Duodenal mucosa (tissue), 2 donors: ENCODE results near the gene FOXO1.

Experiments used
- H3K27ac ChIP-seq: one replicate; pipeline ENCODE4 v1.7.0; 2013; ENCODE audit warnings: low read depth, low read length
- H3K27me3 ChIP-seq, 2 donors: one replicate each; pipeline ENCODE4 v1.7.0; 2013; ENCODE audit warnings: low read length in 2 of 2, control low read depth in 1 of 2; ENCODE audit not compliant: insufficient read depth in 2 of 2, control insufficient read depth in 1 of 2
- H3K36me3 ChIP-seq, 2 donors: one replicate each; pipeline ENCODE4 v1.7.0; 2013; ENCODE audit warnings: low read length in 2 of 2, control low read depth in 1 of 2; ENCODE audit not compliant: insufficient read depth in 2 of 2, control insufficient read depth in 1 of 2
- H3K4me1 ChIP-seq, 2 donors: one replicate each; pipeline ENCODE4 v1.7.0; 2013; ENCODE audit warnings: low read length in 2 of 2, control low read depth in 1 of 2; ENCODE audit not compliant: insufficient read depth in 2 of 2, control insufficient read depth in 1 of 2
- H3K4me3 ChIP-seq, 2 donors: one replicate each; pipeline ENCODE4 v1.7.0; 2013; ENCODE audit warnings: low read length in 2 of 2, low read depth in 1 of 2
- H3K9ac ChIP-seq, 2 donors: one replicate each; pipeline ENCODE4 v1.7.0; 2013; ENCODE audit warnings: low read length in 2 of 2, low read depth in 1 of 2
- H3K9me3 ChIP-seq, 2 donors: one replicate each; pipeline ENCODE4 v1.7.0; 2013; ENCODE audit warnings: low read length in 2 of 2, control low read depth in 1 of 2; ENCODE audit not compliant: control insufficient read depth in 1 of 2

FOXO1 gene

DNA sequence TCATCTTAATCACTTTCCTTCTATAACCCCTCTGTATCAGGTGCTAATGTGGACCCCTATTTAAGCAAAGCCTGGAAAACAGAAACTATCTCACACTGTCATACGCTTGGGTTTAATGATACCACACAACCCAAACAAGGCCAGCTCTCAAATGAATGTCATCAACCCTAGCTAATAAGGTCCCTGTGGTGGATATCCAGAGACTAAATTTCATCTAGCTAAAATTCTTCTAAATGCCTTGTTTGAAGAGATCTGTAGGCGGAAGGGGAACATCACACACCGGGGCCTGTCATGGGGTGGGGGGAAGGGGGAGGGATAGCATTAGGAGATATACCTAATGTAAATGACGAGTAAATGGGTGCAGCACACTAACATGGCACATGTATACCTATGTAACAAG, 95.5 kb downstream of the FOXO1 start:
- peaks cover 13 to 17% of the 10 kb centered on the region in 2 donors for H3K4me1 ChIP-seq

DNA sequence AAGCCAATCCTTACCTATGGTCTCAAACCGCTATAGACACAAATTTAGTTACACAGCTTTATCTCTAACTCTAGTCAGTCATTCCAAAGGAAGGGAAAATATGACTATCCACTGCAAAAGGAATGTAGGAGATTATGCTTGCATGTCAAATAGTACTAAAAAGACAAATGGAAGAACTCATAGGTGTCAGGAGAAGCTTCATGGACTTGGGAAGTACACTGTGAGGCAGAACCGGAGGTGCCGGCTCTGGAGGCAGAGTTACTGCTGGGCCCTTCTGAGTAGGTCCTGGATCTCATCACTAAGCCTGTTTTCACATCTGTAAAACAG, 97.5 kb downstream of the FOXO1 start:
- H3K36me3 ChIP-seq = no peaks in the 10 kb centered on the region
- no peaks in the 10 kb centered on the region for H3K9me3 ChIP-seq
- H3K9ac ChIP-seq = no peak overlapping the region
- no peaks in the 10 kb centered on the region for H3K27me3 ChIP-seq
- H3K27ac ChIP-seq = no peak overlapping the region
- H3K4me1 ChIP-seq = peaks cover 13 to 24% of the 10 kb centered on the region in 2 donors
- H3K4me3 ChIP-seq = peak overlapping the region in 1 of 2 donors; percentile 23

More for the DNA sequence above, 95.5 kb downstream of the FOXO1 start:
- Histone ChIP-seq H3K9ac (no peak overlapping the region), H3K27me3 (no peaks in the 10 kb centered on the region), H3K36me3 (no peaks in the 10 kb centered on the region), H3K4me3 (no peak overlapping the region), H3K27ac (no peak overlapping the region), H3K9me3 (no peaks in the 10 kb centered on the region)

GRCh38 chr13:40568246-40569023, 98.0 kb downstream of the FOXO1 start:
- Histone ChIP-seq H3K4me1 (peaks cover 13 to 27% of the 10 kb centered on the region in 2 donors), H3K4me3 (no peak overlapping the region), H3K9me3 (no peaks in the 10 kb centered on the region), H3K36me3 (no peaks in the 10 kb centered on the region), H3K9ac (no peak overlapping the region), H3K27ac (no peak overlapping the region), H3K27me3 (no peaks in the 10 kb centered on the region)

- no peaks in the 10 kb centered on the region for H3K36me3 ChIP-seq
- no peaks in the 10 kb centered on the region for H3K9me3 ChIP-seq
- no peaks in the 10 kb centered on the region for H3K27me3 ChIP-seq
- H3K9ac ChIP-seq = no peak overlapping the region
- H3K4me3 ChIP-seq = no peak overlapping the region
- H3K27ac ChIP-seq = no peak overlapping the region
- peaks cover 13 to 32% of the 10 kb centered on the region in 2 donors for H3K4me1 ChIP-seq
These were observed 99.6 kb downstream of the FOXO1 start for GRCh38 chr13:40566811-40567210.

- Histone ChIP-seq H3K4me1 (peaks cover 13 to 32% of the 10 kb centered on the region in 2 donors), H3K27ac (no peak overlapping the region), H3K9ac (no peak overlapping the region), H3K36me3 (no peaks in the 10 kb centered on the region), H3K9me3 (no peaks in the 10 kb centered on the region), H3K27me3 (no peaks in the 10 kb centered on the region), H3K4me3 (no peak overlapping the region)
These were observed 100.9 kb downstream of the FOXO1 start for GRCh38 chr13:40565282-40566148.

DNA sequence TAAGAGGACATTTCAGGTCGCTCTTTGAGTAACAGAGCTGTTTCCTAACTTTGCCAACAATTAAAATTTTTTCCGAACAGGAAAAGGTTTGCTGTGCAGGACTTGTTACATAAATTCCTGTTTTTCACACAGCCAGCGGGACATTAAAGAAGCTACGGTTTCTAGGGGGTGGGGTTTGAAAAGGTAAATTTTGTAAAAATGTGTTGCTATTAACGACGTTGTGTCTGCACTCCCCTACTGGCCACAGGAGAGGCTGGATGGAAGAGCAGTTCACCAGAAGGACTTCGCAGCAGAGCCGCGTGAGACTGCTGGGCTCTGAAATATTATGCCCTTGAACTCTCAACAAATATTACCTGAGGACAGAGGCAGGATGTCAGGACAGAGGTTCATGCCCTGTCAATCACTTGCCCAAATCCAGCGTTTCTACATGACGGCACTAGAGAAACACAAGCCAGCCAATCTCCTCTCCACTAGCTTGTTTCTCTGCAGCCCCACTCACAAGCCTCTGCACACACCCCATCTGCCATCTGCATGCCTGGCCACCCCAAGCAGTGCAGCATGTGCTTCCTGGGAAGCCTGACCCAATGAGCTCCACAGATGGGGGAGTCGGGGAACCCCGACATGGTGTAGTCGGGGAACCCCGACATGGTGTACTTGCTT, 102.0 kb downstream of the FOXO1 start:
- Histone ChIP-seq H3K27me3 (no peaks in the 10 kb centered on the region), H3K4me1 (peaks cover 13 to 32% of the 10 kb centered on the region in 2 donors), H3K9me3 (no peaks in the 10 kb centered on the region), H3K9ac (no peak overlapping the region), H3K4me3 (no peak overlapping the region), H3K36me3 (peaks cover 0 to 10% of the 10 kb centered on the region in 2 donors), H3K27ac (no peak overlapping the region)

- Histone ChIP-seq H3K4me1 (peaks cover 6 to 24% of the 10 kb centered on the region in 2 donors), H3K27ac (no peak overlapping the region)
These were observed 102.9 kb downstream of the FOXO1 start for GRCh38 chr13:40563350-40564125.

GRCh38 chr13:40562975-40563349, 103.5 kb downstream of the FOXO1 start:
- Histone ChIP-seq H3K4me3 (no peak overlapping the region), H3K9me3 (no peaks in the 10 kb centered on the region), H3K9ac (no peak overlapping the region), H3K4me1 (peaks cover 0 to 18% of the 10 kb centered on the region in 2 donors), H3K36me3 (peaks cover 0 to 14% of the 10 kb centered on the region in 2 donors), H3K27ac (no peak overlapping the region), H3K27me3 (no peaks in the 10 kb centered on the region)

More at GRCh38 chr13:40563350-40564125, 102.9 kb downstream of the FOXO1 start:
- Histone ChIP-seq H3K9ac (no peak overlapping the region), H3K4me3 (no peak overlapping the region), H3K27me3 (no peaks in the 10 kb centered on the region), H3K36me3 (peaks cover 0 to 14% of the 10 kb centered on the region in 2 donors), H3K9me3 (no peaks in the 10 kb centered on the region)

GRCh38 chr13:40559915-40560314, 106.5 kb downstream of the FOXO1 start:
- no peaks in the 10 kb centered on the region for H3K9me3 ChIP-seq

More at GRCh38 chr13:40559915-40560314, 106.5 kb downstream of the FOXO1 start:
- Histone ChIP-seq H3K27ac (no peak overlapping the region), H3K9ac (no peak overlapping the region), H3K27me3 (no peaks in the 10 kb centered on the region), H3K4me3 (no peak overlapping the region), H3K36me3 (peaks cover 0 to 18% of the 10 kb centered on the region in 2 donors), H3K4me1 (peaks cover 0 to 14% of the 10 kb centered on the region in 2 donors)
